OCI-LY3 (cell line): ENCODE results near the gene ACBD6.

Experiments
- EZH2phosphoT487 ChIP-seq: fragments of 200-600 bp; shearing (Covaris generic); IDR thresholded peaks from 2 replicates; pipeline ENCODE4 v1.6.1; 2018; ENCODE audit warnings: antibody characterized with exemption, mixed run types, low read depth
- TF ChIP-seq, protein P1 (sequence below): fragments of 200-600, 300-600 bp; sonication (generic); IDR thresholded peaks from 2 replicates; pipeline ENCODE4 v1.5.1; 2014; ENCODE audit warnings: antibody characterized with exemption, low read length, low read depth

GRCh38 chr1:180369061-180369460 lies 133.3 kb downstream of the ACBD6 start:
- TF ChIP-seq, protein P1, sequence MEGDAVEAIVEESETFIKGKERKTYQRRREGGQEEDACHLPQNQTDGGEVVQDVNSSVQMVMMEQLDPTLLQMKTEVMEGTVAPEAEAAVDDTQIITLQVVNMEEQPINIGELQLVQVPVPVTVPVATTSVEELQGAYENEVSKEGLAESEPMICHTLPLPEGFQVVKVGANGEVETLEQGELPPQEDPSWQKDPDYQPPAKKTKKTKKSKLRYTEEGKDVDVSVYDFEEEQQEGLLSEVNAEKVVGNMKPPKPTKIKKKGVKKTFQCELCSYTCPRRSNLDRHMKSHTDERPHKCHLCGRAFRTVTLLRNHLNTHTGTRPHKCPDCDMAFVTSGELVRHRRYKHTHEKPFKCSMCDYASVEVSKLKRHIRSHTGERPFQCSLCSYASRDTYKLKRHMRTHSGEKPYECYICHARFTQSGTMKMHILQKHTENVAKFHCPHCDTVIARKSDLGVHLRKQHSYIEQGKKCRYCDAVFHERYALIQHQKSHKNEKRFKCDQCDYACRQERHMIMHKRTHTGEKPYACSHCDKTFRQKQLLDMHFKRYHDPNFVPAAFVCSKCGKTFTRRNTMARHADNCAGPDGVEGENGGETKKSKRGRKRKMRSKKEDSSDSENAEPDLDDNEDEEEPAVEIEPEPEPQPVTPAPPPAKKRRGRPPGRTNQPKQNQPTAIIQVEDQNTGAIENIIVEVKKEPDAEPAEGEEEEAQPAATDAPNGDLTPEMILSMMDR: no peak
- no peak for TF ChIP-seq EZH2phosphoT487
